Gastroesophageal sphincter (tissue), 3 donors: ENCODE results near the gene RALGAPA1.

Source experiments
- CTCF ChIP-seq, 4 experiments: fragments of 200-600 bp in 2 of 4; fragments of 450-650 bp in 2 of 4; sonication (generic) in 1 of 4; IDR thresholded peaks; one replicate each; pipeline ENCODE4 v1.5.1; 2017 to 2019; ENCODE audit warnings: antibody characterized with exemption in 4 of 4, mild to moderate bottlenecking in 2 of 4, moderate library complexity in 2 of 4
- EP300 ChIP-seq: sonication (generic); formaldehyde crosslinking; IDR thresholded peaks from one replicate; pipeline ENCODE4 v1.6.1; 2017; ENCODE audit warnings: antibody characterized with exemption, mild to moderate bottlenecking
- POLR2A ChIP-seq, 2 donors: fragments of 450-650 bp; IDR thresholded peaks; one replicate each; pipeline ENCODE4 v1.6.1; 2017; ENCODE audit warnings: antibody characterized with exemption in 2 of 2, mild to moderate bottlenecking in 2 of 2, moderate library complexity in 1 of 2
- POLR2AphosphoS5 ChIP-seq: sonication (generic); formaldehyde crosslinking; IDR thresholded peaks from one replicate; pipeline ENCODE4 v1.6.1; 2017; ENCODE audit warnings: antibody characterized with exemption

- TF ChIP-seq CTCF (IDR thresholded peaks at IDR 0.05) (no peak), POLR2A (IDR thresholded peaks at IDR 0.05) (no peak), POLR2AphosphoS5 (no peak), EP300 (no peak)
These were observed 208.8 kb downstream of the RALGAPA1 start for GRCh38 chr14:35600253-35600652.
